ENCODE measurements around the gene MPHOSPH9. TPM values are rescaled to one million over a fixed set of nuclear protein-coding genes. Genes with fewer than 3 reads are reported as not detected.

The MPHOSPH9 gene
- total RNA-seq, 4 donors from 2014 or later = 14.0 to 44.3 (median 14.3) TPM

GRCh38 chr12:123273166-123273565 is 40.2 kb upstream of the MPHOSPH9 start:
- H3K4me3 ChIP-seq = no peak overlapping the region
- no peak overlapping the region for H3K27ac ChIP-seq
- TF ChIP-seq POLR2A (IDR thresholded peaks at IDR 0.05) = no peak
- TF ChIP-seq, protein P1, sequence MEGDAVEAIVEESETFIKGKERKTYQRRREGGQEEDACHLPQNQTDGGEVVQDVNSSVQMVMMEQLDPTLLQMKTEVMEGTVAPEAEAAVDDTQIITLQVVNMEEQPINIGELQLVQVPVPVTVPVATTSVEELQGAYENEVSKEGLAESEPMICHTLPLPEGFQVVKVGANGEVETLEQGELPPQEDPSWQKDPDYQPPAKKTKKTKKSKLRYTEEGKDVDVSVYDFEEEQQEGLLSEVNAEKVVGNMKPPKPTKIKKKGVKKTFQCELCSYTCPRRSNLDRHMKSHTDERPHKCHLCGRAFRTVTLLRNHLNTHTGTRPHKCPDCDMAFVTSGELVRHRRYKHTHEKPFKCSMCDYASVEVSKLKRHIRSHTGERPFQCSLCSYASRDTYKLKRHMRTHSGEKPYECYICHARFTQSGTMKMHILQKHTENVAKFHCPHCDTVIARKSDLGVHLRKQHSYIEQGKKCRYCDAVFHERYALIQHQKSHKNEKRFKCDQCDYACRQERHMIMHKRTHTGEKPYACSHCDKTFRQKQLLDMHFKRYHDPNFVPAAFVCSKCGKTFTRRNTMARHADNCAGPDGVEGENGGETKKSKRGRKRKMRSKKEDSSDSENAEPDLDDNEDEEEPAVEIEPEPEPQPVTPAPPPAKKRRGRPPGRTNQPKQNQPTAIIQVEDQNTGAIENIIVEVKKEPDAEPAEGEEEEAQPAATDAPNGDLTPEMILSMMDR (IDR thresholded peaks at IDR 0.05) = no peak
- TF ChIP-seq POLR2AphosphoS5 (IDR thresholded peaks at IDR 0.05) = no peak
- no peak for TF ChIP-seq EP300 (IDR thresholded peaks at IDR 0.05)
- peaks cover 34% of the 10 kb centered on the region for H3K4me1 ChIP-seq
- no peaks in the 10 kb centered on the region for H3K9me3 ChIP-seq
- 89% methylated on average over 15 of the region's 15 CpGs for WGBS
- H3K36me3 ChIP-seq = no peaks in the 10 kb centered on the region
- DNase-seq (ENCODE audit: low spot score in 2 of 2) = peak in 1 of 2 donors; percentile 54
- no peaks in the 10 kb centered on the region for H3K27me3 ChIP-seq

GRCh38 chr12:123271001-123271668 is 38.2 kb upstream of the MPHOSPH9 start:
- Histone ChIP-seq H3K4me3 (peak overlapping the region; percentile 68), H3K36me3 (peaks cover 4% of the 10 kb centered on the region), H3K9me3 (no peaks in the 10 kb centered on the region), H3K27ac (peak overlapping the region; percentile 64), H3K4me1 (peaks cover 39% of the 10 kb centered on the region), H3K27me3 (no peaks in the 10 kb centered on the region)
- WGBS = no CpG with 5 or more reads among the region's 108 CpGs
- DNase-seq (ENCODE audit: low spot score in 2 of 2) = peak in 1 of 2 donors; percentile 82
- TF ChIP-seq, protein P1 (IDR thresholded peaks at IDR 0.05) = peak; percentile 66 to 72
- no peak for TF ChIP-seq POLR2A (IDR thresholded peaks at IDR 0.05)
- peak in 1 of 3 donors; percentile 9 for TF ChIP-seq POLR2AphosphoS5 (IDR thresholded peaks at IDR 0.05)

GRCh38 chr12:123270214-123271000 is 37.5 kb upstream of the MPHOSPH9 start:
- DNase-seq (ENCODE audit: low spot score in 2 of 2) = peak in 1 of 2 donors; percentile 70
- Histone ChIP-seq H3K4me3 (peak overlapping the region; percentile 68), H3K36me3 (peaks cover 11% of the 10 kb centered on the region), H3K27me3 (no peaks in the 10 kb centered on the region), H3K9me3 (no peaks in the 10 kb centered on the region), H3K27ac (peak overlapping the region; percentile 64), H3K4me1 (peaks cover 44% of the 10 kb centered on the region)
- WGBS = 1% methylated on average over 20 of the region's 51 CpGs
- TF ChIP-seq POLR2A (IDR thresholded peaks at IDR 0.05) = no peak
- no peak for TF ChIP-seq POLR2AphosphoS5 (IDR thresholded peaks at IDR 0.05)
- TF ChIP-seq, protein P1 (IDR thresholded peaks at IDR 0.05) = no peak
- TF ChIP-seq EP300 (IDR thresholded peaks at IDR 0.05) = no peak

- H3K9me3 ChIP-seq = no peaks in the 10 kb centered on the region
- TF ChIP-seq POLR2A (IDR thresholded peaks at IDR 0.05) (no peak), POLR2AphosphoS5 (IDR thresholded peaks at IDR 0.05) (no peak), EP300 (IDR thresholded peaks at IDR 0.05) (no peak)
- TF ChIP-seq, protein P1 (IDR thresholded peaks at IDR 0.05) = no peak
- peaks cover 17% of the 10 kb centered on the region for H3K36me3 ChIP-seq
- peak overlapping the region; percentile 68 for H3K4me3 ChIP-seq
- 0% methylated on average over 7 of the region's 7 CpGs for WGBS
- H3K4me1 ChIP-seq = peaks cover 44% of the 10 kb centered on the region
- H3K27me3 ChIP-seq = no peaks in the 10 kb centered on the region
- no peak for DNase-seq (ENCODE audit: low spot score in 2 of 2)
- H3K27ac ChIP-seq = peak overlapping the region; percentile 64
Observed at GRCh38 chr12:123269896-123270213, 36.9 kb upstream of the MPHOSPH9 start.

- Histone ChIP-seq H3K9me3 (no peaks in the 10 kb centered on the region), H3K4me3 (peak overlapping the region; percentile 68), H3K27me3 (no peaks in the 10 kb centered on the region), H3K4me1 (peaks cover 44% of the 10 kb centered on the region), H3K27ac (peak overlapping the region; percentile 64), H3K36me3 (peaks cover 21% of the 10 kb centered on the region)
- WGBS = 9% methylated on average over 10 of the region's 32 CpGs
- TF ChIP-seq, protein P1 (IDR thresholded peaks at IDR 0.05) = peak in 1 of 2 donors; percentile 22
- TF ChIP-seq POLR2A (IDR thresholded peaks at IDR 0.05) (no peak), POLR2AphosphoS5 (IDR thresholded peaks at IDR 0.05) (no peak)
- DNase-seq (ENCODE audit: low spot score in 2 of 2) = peak; percentile 86 to 89
Observed at GRCh38 chr12:123269395-123269892, 36.5 kb upstream of the MPHOSPH9 start.

Data from suprapubic skin (tissue), 4 donors.